GM18519 (cell line): ENCODE data around the gene STARD3.
"Not testable (repeated sequence)": the region's sequence is repeated elsewhere in the genome, so short reads cannot be mapped to it uniquely, and the experiment has no call there.

Source experiments
- ATAC-seq: cut with Tn5 transposase; IDR thresholded peaks from one replicate; pipeline ENCODE4 v1.9.1; 2021; ENCODE audit warnings: mild to moderate bottlenecking, moderate library complexity; ENCODE audit not compliant: unreplicated experiment, low FRiP score

The STARD3 gene

GRCh38 chr17:39706383-39706782 is 69.4 kb downstream of the STARD3 start:
- ATAC-seq: no peak

- ATAC-seq: no peak
Observed at GRCh38 chr17:39706921-39707337, 70.0 kb downstream of the STARD3 start.

- no peak for ATAC-seq
Observed at GRCh38 chr17:39709319-39709997, 72.5 kb downstream of the STARD3 start.

- ATAC-seq: no peak
Observed at GRCh38 chr17:39709998-39710964, 73.3 kb downstream of the STARD3 start.

GRCh38 chr17:39711071-39711470 is 74.1 kb downstream of the STARD3 start:
- ATAC-seq: not testable (repeated sequence)

- ATAC-seq: no peak
Observed at GRCh38 chr17:39711851-39712250, 74.9 kb downstream of the STARD3 start.
